GM23338 (cell line): ENCODE measurements around the gene BCAM.

Experiments
- CREB1 ChIP-seq: fragments of 250-450 bp; sonication (Bioruptor Pico); IDR thresholded peaks from 2 replicates; pipeline ENCODE4 v1.5.0; 2020; ENCODE audit warnings: low read depth, mild to moderate bottlenecking, moderate library complexity
- POLR2AphosphoS5 ChIP-seq: IDR thresholded peaks from 2 replicates; pipeline ENCODE4 v1.6.1; 2016; ENCODE audit warnings: antibody characterized with exemption, low read depth

DNA sequence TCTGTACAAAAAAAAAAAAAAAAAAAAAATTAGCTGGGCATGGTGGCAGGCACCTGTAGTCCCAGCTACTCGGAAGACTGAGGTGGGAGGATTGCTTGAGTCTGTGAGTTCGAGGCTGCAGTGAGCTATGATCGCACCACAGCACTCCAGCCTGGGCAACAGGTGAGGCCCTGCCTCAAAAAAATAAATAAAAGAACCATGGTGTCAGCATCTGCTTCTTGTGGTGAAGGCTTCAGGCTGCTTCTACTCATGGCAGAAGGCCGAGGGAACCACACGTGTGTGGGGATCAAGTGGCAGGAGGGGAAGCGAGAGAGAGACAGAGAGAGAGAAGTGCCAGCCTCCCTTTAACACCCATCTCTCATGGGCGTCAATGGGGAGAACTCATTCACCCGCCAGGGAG lies 46.9 kb upstream of the BCAM start:
- TF ChIP-seq CREB1 (no peak), POLR2AphosphoS5 (no peak)
